Measurements from ENCODE around the gene TBC1D9B. TPM values are rescaled to one million over a fixed set of nuclear protein-coding genes. Genes with fewer than 3 reads are reported as not detected.

The TBC1D9B gene
- total RNA-seq, 1 donor from 2014 or later = 31.1 TPM

- Histone ChIP-seq H3K9me3 (replicated peaks) (no peaks in the 10 kb centered on the region), H3K36me3 (peaks cover 8% of the 10 kb centered on the region), H3K27ac (replicated peaks) (peak overlapping the region; percentile 98), H3K4me1 (peaks cover 52% of the 10 kb centered on the region), H3K4me3 (peak overlapping the region; percentile 72), H3K27me3 (ENCODE audit: low read depth) (no peaks in the 10 kb centered on the region)
- intact Hi-C loops (cut with micrococcal nuclease) = no loop called here
- TF ChIP-seq CTCF (IDR thresholded peaks at IDR 0.05; ENCODE audit: borderline replicate concordance) = no peak
- no peak for DNase-seq
Measured at GRCh38 chr5:179816796-179817469, 90.8 kb downstream of the TBC1D9B start.

- Histone ChIP-seq H3K27me3 (ENCODE audit: low read depth) (no peaks in the 10 kb centered on the region), H3K4me1 (peaks cover 49% of the 10 kb centered on the region), H3K9me3 (replicated peaks) (no peaks in the 10 kb centered on the region), H3K4me3 (peak overlapping the region; percentile 72), H3K27ac (replicated peaks) (peak overlapping the region; percentile 98), H3K36me3 (peaks cover 6% of the 10 kb centered on the region)
- intact Hi-C loops (cut with micrococcal nuclease) = no loop called here
- DNase-seq = no peak
- TF ChIP-seq CTCF (IDR thresholded peaks at IDR 0.05; ENCODE audit: borderline replicate concordance) = no peak
Measured at GRCh38 chr5:179816401-179816795, 91.3 kb downstream of the TBC1D9B start.

GRCh38 chr5:179815491-179816249 lies 92.0 kb downstream of the TBC1D9B start:
- no peak for DNase-seq
- Histone ChIP-seq H3K9me3 (replicated peaks) (no peaks in the 10 kb centered on the region), H3K4me3 (no peak overlapping the region), H3K27ac (replicated peaks) (no peak overlapping the region), H3K4me1 (peaks cover 42% of the 10 kb centered on the region), H3K36me3 (peaks cover 6% of the 10 kb centered on the region), H3K27me3 (ENCODE audit: low read depth) (no peaks in the 10 kb centered on the region)
- TF ChIP-seq CTCF (IDR thresholded peaks at IDR 0.05; ENCODE audit: borderline replicate concordance) = no peak
- intact Hi-C loops (cut with micrococcal nuclease) = no loop called here

GRCh38 chr5:179814090-179814489 lies 93.6 kb downstream of the TBC1D9B start:
- DNase-seq = no peak
- Histone ChIP-seq H3K36me3 (peaks cover 6% of the 10 kb centered on the region), H3K9me3 (replicated peaks) (no peaks in the 10 kb centered on the region), H3K27ac (replicated peaks) (no peak overlapping the region), H3K4me1 (peaks cover 28% of the 10 kb centered on the region), H3K27me3 (ENCODE audit: low read depth) (no peaks in the 10 kb centered on the region), H3K4me3 (no peak overlapping the region)
- intact Hi-C loops (cut with micrococcal nuclease) = no loop called here
- no peak for TF ChIP-seq CTCF (IDR thresholded peaks at IDR 0.05; ENCODE audit: borderline replicate concordance)

- H3K36me3 ChIP-seq = peaks cover 6% of the 10 kb centered on the region
- H3K9me3 ChIP-seq (replicated peaks) = no peaks in the 10 kb centered on the region
- H3K27me3 ChIP-seq (ENCODE audit: low read depth) = no peaks in the 10 kb centered on the region
- H3K4me1 ChIP-seq = peaks cover 18% of the 10 kb centered on the region
- intact Hi-C loops (cut with micrococcal nuclease) = no loop called here
- no peak for TF ChIP-seq CTCF (IDR thresholded peaks at IDR 0.05; ENCODE audit: borderline replicate concordance)
- DNase-seq = no peak
- H3K27ac ChIP-seq (replicated peaks) = no peak overlapping the region
- no peak overlapping the region for H3K4me3 ChIP-seq
Measured at GRCh38 chr5:179812997-179813607, 94.6 kb downstream of the TBC1D9B start.
